Type B pancreatic cell (in vitro differentiated cells): ENCODE data around the gene ZNF385A. TPM values are rescaled to one million over a fixed set of nuclear protein-coding genes. Genes with fewer than 3 reads are reported as not detected.
A peak's percentile ranks its signal among the peaks of the same experiment; 100 is the strongest.

Experiments
- DNase-seq: peaks from one replicate; pipeline ENCODE4 v3.0.0; 2021; ENCODE audit warnings: mixed read lengths; ENCODE audit not compliant: unreplicated experiment; ENCODE audit errors: extremely low spot score
- H3K27ac Mint-ChIP-seq: 2 replicates; pipeline ENCODE4 v1.8.0; 2021; ENCODE audit warnings: mild to moderate bottlenecking, mixed read lengths
- H3K27me3 Mint-ChIP-seq: 2 replicates; pipeline ENCODE4 v1.8.0; 2021; ENCODE audit warnings: mixed read lengths
- H3K36me3 Mint-ChIP-seq: 2 replicates; pipeline ENCODE4 v1.8.0; 2021; ENCODE audit warnings: mixed read lengths
- H3K4me1 Mint-ChIP-seq: one replicate; pipeline ENCODE4 v1.8.0; 2021; ENCODE audit warnings: mixed read lengths; ENCODE audit not compliant: unreplicated experiment
- H3K4me3 Mint-ChIP-seq: 2 replicates; pipeline ENCODE4 v1.8.0; 2021; ENCODE audit warnings: mild to moderate bottlenecking, mixed read lengths
- H3K9me3 Mint-ChIP-seq: 2 replicates; pipeline ENCODE4 v1.8.0; 2021; ENCODE audit warnings: mixed read lengths
- total RNA-seq: library from RNA; stranded (reverse); gene quantifications from 2 replicates; pipeline ENCODE4 v1.2.1, GENCODE V29; 2021; ENCODE audit warnings: low replicate concordance
- TF ChIP-seq, protein P1 (sequence below): fragments of 200-600 bp; sonication (generic); conservative IDR thresholded peaks from 2 replicates; pipeline ENCODE4 v1.5.0; 2021; ENCODE audit warnings: antibody characterized with exemption, mild to moderate bottlenecking

The ZNF385A gene
- total RNA-seq, 1 donor from 2014 or later: 29.5 TPM

DNA sequence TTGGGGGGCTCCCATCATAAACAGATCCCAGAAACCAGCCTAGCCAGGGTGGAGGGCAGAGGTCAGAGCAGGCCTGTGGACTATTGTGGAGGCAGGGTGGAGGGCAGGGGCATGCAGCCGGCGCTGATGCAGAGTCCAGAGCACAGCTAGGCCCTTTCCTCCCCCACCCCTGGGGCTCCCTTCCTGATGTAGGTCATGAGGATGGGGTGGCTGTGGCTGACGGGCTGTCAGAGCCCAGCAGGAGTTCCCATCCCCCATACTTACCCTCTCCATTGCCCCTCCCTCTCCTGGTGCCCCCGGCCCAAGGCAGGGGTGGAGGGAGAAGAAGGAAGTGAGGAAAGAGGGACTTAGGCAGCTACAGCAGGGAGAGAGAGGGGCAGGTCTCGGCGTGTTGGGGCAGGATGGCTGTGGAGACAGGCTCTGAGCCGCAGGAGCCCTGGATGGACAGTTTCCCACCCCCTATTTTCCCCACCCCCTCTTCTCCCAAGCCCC lies 5.7 kb upstream of the ZNF385A start:
- TF ChIP-seq, protein P1, sequence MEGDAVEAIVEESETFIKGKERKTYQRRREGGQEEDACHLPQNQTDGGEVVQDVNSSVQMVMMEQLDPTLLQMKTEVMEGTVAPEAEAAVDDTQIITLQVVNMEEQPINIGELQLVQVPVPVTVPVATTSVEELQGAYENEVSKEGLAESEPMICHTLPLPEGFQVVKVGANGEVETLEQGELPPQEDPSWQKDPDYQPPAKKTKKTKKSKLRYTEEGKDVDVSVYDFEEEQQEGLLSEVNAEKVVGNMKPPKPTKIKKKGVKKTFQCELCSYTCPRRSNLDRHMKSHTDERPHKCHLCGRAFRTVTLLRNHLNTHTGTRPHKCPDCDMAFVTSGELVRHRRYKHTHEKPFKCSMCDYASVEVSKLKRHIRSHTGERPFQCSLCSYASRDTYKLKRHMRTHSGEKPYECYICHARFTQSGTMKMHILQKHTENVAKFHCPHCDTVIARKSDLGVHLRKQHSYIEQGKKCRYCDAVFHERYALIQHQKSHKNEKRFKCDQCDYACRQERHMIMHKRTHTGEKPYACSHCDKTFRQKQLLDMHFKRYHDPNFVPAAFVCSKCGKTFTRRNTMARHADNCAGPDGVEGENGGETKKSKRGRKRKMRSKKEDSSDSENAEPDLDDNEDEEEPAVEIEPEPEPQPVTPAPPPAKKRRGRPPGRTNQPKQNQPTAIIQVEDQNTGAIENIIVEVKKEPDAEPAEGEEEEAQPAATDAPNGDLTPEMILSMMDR: no peak
- H3K4me1 Mint-ChIP-seq: peaks cover 57% of the 10 kb centered on the region
- DNase-seq: no peak
- no peaks in the 10 kb centered on the region for H3K27me3 Mint-ChIP-seq
- no peaks in the 10 kb centered on the region for H3K36me3 Mint-ChIP-seq
- H3K9me3 Mint-ChIP-seq: no peaks in the 10 kb centered on the region
- peak overlapping the region; percentile 72 for H3K27ac Mint-ChIP-seq
- H3K4me3 Mint-ChIP-seq: peak overlapping the region; percentile 92

DNA sequence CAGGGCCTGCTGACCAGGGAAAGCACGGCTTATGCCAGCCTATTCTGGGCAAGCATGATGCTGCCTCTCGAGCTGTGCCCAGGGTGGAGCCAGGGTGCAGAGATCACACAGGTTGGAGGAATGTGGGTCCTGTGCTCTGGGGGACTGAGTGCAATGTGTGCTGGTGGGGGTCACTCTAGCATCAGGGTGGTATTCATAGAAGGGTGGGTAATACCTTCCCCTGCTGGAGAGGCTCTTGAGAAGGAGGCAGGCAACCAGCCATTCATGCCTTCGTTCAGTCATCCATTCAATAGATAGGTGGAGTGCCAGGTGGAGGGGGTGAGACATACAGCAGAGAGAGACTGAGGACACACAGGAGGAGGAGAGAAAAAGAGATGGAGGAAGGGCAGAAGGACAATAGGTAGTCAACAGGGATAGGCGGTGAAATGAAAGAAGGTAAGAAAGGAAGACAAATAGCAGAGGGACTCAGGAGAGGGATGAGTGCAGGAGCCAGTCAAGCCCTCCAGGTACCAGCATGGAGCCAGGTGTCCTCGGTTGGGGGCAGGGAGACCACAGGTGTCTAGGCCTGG lies 5.2 kb upstream of the ZNF385A start:
- Mint-ChIP-seq H3K4me1 (peaks cover 62% of the 10 kb centered on the region), H3K27ac (peak overlapping the region; percentile 72)
- TF ChIP-seq, protein P1: no peak

DNA sequence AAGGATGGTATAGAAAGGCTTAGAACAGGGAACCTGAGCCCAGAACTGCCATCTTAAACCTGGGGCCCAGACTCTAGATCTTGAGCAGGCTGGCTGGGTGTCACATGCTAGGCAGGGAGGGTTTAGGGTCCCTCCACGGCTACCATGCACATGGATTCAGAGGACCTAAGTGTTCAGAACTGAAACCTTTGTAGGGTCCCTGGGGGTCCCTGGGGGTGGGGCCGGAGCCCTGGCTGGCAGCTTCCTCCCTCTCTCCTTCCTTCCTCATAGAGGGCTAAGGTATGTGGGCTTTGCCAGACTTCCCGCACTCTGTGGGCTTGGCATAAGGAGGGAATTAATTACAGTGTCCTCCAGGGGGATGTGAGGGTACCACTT lies 4.6 kb upstream of the ZNF385A start:
- no peaks in the 10 kb centered on the region for H3K9me3 Mint-ChIP-seq
- H3K27me3 Mint-ChIP-seq: no peaks in the 10 kb centered on the region
- H3K4me1 Mint-ChIP-seq: peaks cover 66% of the 10 kb centered on the region
- H3K27ac Mint-ChIP-seq: peak overlapping the region; percentile 94
- H3K4me3 Mint-ChIP-seq: peak overlapping the region; percentile 92
- no peak for DNase-seq
- peaks cover under 1% of the 10 kb centered on the region for H3K36me3 Mint-ChIP-seq
- TF ChIP-seq, protein P1: no peak

More for the DNA sequence above, 5.2 kb upstream of the ZNF385A start:
- DNase-seq: no peak
- Mint-ChIP-seq H3K36me3 (no peaks in the 10 kb centered on the region), H3K4me3 (peak overlapping the region; percentile 92), H3K9me3 (no peaks in the 10 kb centered on the region), H3K27me3 (no peaks in the 10 kb centered on the region)

DNA sequence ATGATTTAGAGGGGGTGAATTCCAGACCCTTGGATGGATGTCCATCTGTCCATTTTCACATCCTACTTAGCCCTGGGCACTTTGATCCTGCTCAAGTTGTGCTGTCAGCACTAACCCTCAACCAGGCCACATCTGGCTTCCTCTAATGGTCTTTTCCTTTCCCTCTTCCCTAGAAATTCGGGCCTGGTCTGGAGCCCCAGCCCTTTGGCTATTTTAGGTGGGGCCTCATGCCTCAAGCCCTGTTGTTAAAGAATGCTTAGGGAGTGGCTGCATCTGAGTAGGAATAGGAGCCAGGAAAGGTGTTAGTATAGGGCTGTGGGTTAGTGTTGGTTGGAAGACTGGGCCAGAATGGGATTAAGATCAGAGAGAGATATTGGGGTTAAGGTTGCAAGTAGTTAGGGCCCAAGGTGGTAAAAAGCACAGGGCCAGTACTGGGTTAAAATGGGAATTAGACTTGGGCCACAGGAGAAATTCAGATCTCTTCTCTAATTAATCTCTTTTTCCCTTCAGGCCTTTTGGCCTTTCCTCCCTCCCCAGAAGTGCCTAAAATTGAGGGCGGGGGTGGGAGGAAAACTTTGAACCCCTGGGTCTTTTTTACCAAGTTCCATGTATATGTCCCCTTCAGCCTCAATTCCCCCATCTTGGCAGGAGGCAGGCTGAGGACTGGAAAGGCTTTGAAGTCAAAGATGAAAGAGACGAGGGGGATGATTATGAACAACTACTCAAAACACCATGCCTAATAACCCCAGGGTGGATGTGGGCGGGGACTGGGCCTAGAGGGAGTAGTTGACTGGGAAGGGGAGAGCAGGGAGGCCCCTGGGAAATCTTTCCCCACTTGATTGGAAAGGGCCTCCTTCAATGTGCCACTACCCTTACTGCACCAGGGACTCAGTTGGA lies 4.0 kb upstream of the ZNF385A start:
- H3K9me3 Mint-ChIP-seq: no peaks in the 10 kb centered on the region
- DNase-seq: no peak
- H3K4me3 Mint-ChIP-seq: peak overlapping the region; percentile 92
- H3K36me3 Mint-ChIP-seq: peaks cover 4% of the 10 kb centered on the region
- H3K4me1 Mint-ChIP-seq: peaks cover 64% of the 10 kb centered on the region
- no peaks in the 10 kb centered on the region for H3K27me3 Mint-ChIP-seq
- TF ChIP-seq, protein P1: no peak
- H3K27ac Mint-ChIP-seq: peak overlapping the region; percentile 94

DNA sequence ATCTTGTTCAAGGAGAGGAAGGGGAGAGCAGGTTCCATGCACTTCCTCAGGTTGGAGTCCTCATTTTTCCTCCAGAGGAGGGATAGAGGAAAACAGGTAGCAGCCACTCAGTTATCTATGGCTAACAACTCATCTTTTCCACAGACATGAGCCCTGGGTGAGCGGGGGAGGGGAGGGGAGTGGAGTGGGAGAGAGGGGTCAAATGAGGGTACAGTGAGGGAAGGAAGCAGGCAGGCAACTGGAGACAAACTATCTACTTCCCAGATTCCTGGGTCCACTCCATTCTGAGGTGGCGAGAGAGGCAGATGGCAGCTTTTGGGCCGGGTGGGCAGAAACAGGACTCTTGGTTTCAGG lies 2.6 kb upstream of the ZNF385A start:
- H3K4me3 Mint-ChIP-seq: peak overlapping the region; percentile 51

More for the DNA sequence above, 2.6 kb upstream of the ZNF385A start:
- Mint-ChIP-seq H3K36me3 (peaks cover 4% of the 10 kb centered on the region), H3K27me3 (no peaks in the 10 kb centered on the region), H3K9me3 (no peaks in the 10 kb centered on the region), H3K27ac (peak overlapping the region; percentile 94), H3K4me1 (peaks cover 56% of the 10 kb centered on the region)
- TF ChIP-seq, protein P1: no peak
- no peak for DNase-seq
